Adipose tissue (tissue), 3 donors: ENCODE data around the gene SLC6A18. TPM values are rescaled to one million over a fixed set of nuclear protein-coding genes. Genes with fewer than 3 reads are reported as not detected.
"Not testable (repeated sequence)": the region's sequence is repeated elsewhere in the genome, so short reads cannot be mapped to it uniquely, and the experiment has no call there.

Experiments
- H3K27ac ChIP-seq: one replicate; pipeline ENCODE4 v1.5.1; 2013; ENCODE audit warnings: low read depth, low read length
- WGBS, 3 donors: extraction: QIAGEN DNeasy Blood & Tissue Kit; methylation state at CpG; one replicate each; pipeline ENCODE4 v1.1.7; 2013; 5-methylcytosine and 5-hydroxymethylcytosine counted together
- polyA plus RNA-seq, 3 donors: library from polyadenylated mRNA; stranded (reverse); fragments of 200-250 nt; gene quantifications; one replicate each; pipeline ENCODE4 v1.2.3, GENCODE V29; 2013
- donor health status: healthy with polysubstance abuse.
- donor health status: Bipolar disorder and iron deficiency.
- donor health status: healthy.

SLC6A18 gene
- polyA plus RNA-seq, 3 donors, result not detected

DNA sequence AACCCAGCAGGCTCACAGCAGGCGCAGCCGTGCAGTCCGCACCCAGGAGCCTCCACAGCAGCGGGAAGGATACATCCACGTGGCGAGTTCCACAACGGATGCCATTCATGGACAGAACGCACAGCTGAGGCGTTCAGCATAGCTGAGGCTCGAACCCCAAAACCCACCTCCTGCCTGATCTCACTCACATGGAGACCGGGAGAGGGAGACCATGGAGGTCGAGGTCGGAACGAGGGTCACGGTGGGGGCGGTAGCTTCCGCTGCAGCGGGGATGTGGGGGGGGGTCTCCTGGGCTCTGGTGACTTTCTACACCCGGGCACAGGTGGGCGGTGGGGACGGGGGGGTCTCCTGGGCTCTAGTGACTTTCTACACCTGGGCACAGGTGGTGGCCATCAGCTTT is 52.1 kb downstream of the SLC6A18 start:
- WGBS, 3 donors, result 88 to 89% (median 89%) methylated on average over 21 of the region's 21 CpGs
- H3K27ac ChIP-seq, result no peak overlapping the region

DNA sequence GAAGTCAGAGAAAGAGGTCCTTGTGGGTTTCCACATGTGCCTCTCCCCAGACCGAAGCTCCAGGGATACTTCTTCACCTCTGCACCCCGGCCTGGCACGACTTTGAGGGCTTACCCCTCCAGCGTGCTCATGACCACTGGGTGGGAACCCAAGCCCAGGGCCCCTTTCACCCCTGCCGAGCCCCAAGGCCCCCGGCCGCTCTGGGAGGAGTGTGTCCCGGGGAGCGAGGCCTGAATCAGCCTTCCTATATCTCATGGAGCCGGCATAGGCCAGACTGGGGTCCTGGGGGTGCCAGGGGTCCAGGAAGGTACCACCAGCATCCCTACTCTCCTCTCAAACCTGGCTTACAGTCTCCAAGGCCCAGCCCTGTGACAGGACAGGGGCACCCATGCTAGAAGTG is 52.6 kb downstream of the SLC6A18 start:
- no peak overlapping the region for H3K27ac ChIP-seq
- 92 to 94% (median 93%) methylated on average over 10 of the region's 10 CpGs for WGBS, 3 donors

GRCh38 chr5:1278216-1278615 is 53.0 kb downstream of the SLC6A18 start:
- 93 to 95% (median 94%) methylated on average over 13 of the region's 13 CpGs for WGBS, 3 donors
- H3K27ac ChIP-seq, result no peak overlapping the region

DNA sequence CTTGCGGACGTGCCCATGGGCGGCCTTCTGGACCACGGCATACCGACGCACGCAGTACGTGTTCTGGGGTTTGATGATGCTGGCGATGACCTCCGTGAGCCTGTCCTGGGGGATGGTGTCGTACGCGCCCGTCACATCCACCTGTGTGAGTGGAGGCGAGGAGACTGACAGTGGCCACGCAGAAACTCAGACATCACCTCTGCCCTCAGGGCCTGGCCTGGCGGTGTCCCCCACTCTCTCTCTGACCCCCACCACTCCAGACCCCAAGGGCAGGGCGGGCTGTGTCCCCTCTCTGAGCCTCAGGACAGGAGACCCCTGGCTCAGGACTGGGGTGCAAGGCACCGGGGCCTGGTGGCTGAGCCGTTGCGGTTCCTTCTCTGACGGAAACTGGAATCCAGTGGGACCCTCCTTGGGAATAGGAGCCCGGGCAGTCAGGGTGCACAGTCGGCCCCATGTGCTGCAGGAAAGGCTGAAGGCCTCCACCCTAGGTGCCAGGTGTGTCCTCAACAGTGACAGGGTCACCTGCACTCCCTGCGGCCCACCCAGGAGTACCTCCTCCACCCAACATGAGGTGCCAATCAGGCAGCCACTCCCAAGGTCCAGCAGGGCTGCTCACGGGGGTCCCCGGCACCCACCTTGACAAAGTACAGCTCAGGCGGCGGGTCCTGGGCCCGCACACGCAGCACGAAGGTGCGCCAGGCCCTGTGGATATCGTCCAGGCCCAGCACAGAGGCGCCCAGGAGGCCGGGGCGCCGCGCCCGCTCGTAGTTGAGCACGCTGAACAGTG is 53.7 kb downstream of the SLC6A18 start:
- H3K27ac ChIP-seq, result no peak overlapping the region
- WGBS, 3 donors, result 93 to 96% (median 95%) methylated on average over 42 of the region's 42 CpGs

GRCh38 chr5:1279443-1280151 is 54.4 kb downstream of the SLC6A18 start:
- WGBS, 3 donors, result 90 to 92% (median 91%) methylated on average over 33 to 34 of the region's 34 CpGs
- no peak overlapping the region for H3K27ac ChIP-seq

GRCh38 chr5:1280177-1281037 is 55.2 kb downstream of the SLC6A18 start:
- 86 to 89% (median 87%) methylated on average over 30 to 32 of the region's 32 CpGs for WGBS, 3 donors

GRCh38 chr5:1281038-1281882 is 56.1 kb downstream of the SLC6A18 start:
- 78 to 87% (median 84%) methylated on average over 16 of the region's 16 CpGs for WGBS, 3 donors
- H3K27ac ChIP-seq, result no peak overlapping the region

More at GRCh38 chr5:1280177-1281037, 55.2 kb downstream of the SLC6A18 start:
- no peak overlapping the region for H3K27ac ChIP-seq

DNA sequence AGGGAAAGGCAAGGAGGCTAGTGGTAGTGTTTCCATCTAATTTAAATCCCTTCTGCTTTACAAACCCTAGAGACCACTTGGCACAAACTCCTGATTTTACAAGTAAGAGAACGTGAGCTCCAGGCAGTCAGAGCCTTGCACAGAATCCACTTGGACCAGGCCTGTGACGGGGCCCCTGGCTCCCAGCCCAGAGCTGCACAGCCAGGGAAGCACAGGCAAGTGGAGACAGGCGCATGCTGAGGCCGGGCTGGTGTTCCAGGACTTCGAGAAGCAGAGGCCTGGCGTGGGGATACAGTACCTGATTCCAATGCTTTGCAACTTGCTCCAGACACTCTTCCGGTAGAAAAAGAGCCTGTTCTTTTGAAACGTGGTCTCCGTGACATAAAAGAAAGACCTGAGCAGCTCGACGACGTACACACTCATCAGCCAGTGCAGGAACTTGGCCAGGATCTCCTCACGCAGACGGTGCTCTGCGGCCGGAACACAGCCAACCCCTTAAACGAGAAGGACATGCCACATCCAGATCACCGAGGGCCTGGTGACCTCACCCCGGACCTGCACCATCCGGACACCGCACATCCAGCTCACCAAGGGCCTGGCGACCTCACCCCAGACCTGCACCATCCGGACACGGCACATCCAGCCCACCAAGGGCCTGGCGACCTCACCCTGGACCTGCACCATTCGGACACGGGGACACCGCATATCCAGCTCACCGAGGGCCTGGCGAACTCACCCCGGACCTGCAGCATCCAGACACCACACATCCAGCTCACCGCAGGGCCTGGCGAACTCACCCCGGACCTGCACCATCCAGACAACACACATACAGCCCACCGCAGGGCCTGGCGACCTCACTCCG is 57.2 kb downstream of the SLC6A18 start:
- 79 to 84% (median 82%) methylated on average over 37 of the region's 37 CpGs for WGBS, 3 donors
- no peak overlapping the region for H3K27ac ChIP-seq

GRCh38 chr5:1282993-1283728 is 58.0 kb downstream of the SLC6A18 start:
- WGBS, 3 donors, result 89 to 91% (median 90%) methylated on average over 38 to 40 of the region's 40 CpGs
- H3K27ac ChIP-seq, result not testable (repeated sequence)

DNA sequence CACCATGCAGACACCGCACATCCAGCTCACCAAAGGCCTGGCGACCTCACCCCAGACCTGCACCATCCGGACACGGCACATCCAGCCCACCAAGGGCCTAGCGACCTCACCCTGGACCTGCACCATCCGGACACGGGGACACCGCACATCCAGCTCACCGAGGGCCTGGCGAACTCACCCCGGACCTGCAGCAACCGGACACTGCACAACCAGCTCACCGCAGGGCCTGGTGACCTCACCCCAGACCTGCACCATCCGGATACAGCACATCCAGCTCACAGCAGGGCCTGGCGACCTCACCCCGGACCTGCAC is 58.5 kb downstream of the SLC6A18 start:
- not testable (repeated sequence) for H3K27ac ChIP-seq
- 87 to 91% (median 87%) methylated on average over 16 of the region's 16 CpGs for WGBS, 3 donors

GRCh38 chr5:1284336-1284970 is 59.3 kb downstream of the SLC6A18 start:
- H3K27ac ChIP-seq, result not testable (repeated sequence)
- WGBS, 3 donors, result 83 to 85% (median 83%) methylated on average over 27 of the region's 27 CpGs

DNA sequence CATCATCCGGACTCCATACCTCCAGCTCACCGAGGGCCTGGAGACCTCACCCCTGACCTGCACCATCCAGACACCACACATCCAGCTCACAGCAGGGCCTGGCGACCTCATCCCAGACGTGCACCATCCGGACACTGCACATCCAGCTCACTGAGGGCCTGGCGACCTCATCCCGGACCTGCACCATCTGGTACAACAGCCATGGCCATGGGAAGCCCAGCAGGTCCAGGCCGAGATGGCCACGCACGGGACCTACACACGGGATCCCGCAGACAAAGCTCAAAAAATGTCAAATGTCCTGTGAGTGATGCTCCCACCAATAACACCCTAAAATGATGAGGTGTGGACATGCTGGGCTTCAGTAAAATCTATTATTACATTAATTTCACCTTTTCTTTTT is 60.0 kb downstream of the SLC6A18 start:
- WGBS, 3 donors, result 79 to 93% (median 91%) methylated on average over 10 of the region's 12 CpGs
- no peak overlapping the region for H3K27ac ChIP-seq

- WGBS, 3 donors, result 91 to 93% (median 92%) methylated on average over 25 of the region's 25 CpGs
Observed at GRCh38 chr5:1285883-1286291, 60.7 kb downstream of the SLC6A18 start.

GRCh38 chr5:1288439-1289335 is 63.5 kb downstream of the SLC6A18 start:
- WGBS, 3 donors, result 92 to 94% (median 93%) methylated on average over 37 of the region's 37 CpGs
- no peak overlapping the region for H3K27ac ChIP-seq

More at GRCh38 chr5:1285883-1286291, 60.7 kb downstream of the SLC6A18 start:
- no peak overlapping the region for H3K27ac ChIP-seq

- not testable (repeated sequence) for H3K27ac ChIP-seq
- 94 to 95% (median 94%) methylated on average over 6 to 28 of the region's 32 CpGs for WGBS, 3 donors
Observed at GRCh38 chr5:1289559-1289958, 64.4 kb downstream of the SLC6A18 start.
